Activated T-helper 2 cell treated with anti-CD3 and anti-CD28 coated beads, Interferon-gamma antibody, Interleukin-2, Interleukin-4, amounts not matched to agents 10 μg/mL and 5 μg/mL and 100 μg/mL, durations not matched to agents 14 hours and 24 hours and 36 hours (primary cell): ENCODE results near the gene XKR8. TPM values are rescaled to one million over a fixed set of nuclear protein-coding genes. Genes with fewer than 3 reads are reported as not detected.

Source experiments
- DNase-seq: peaks from one replicate; pipeline ENCODE4 v3.0.0; 2021; ENCODE audit warnings: low spot score
- H3K27ac Mint-ChIP-seq: one replicate; pipeline ENCODE4 v1.8.0; 2021; ENCODE audit warnings: mixed read lengths
- H3K27me3 Mint-ChIP-seq: one replicate; pipeline ENCODE4 v1.8.0; 2021; ENCODE audit warnings: low read depth, mixed read lengths
- H3K36me3 Mint-ChIP-seq: one replicate; pipeline ENCODE4 v1.8.0; 2021; ENCODE audit warnings: low read depth, mixed read lengths
- H3K4me1 Mint-ChIP-seq: one replicate; pipeline ENCODE4 v1.8.0; 2021; ENCODE audit warnings: low read depth, mixed read lengths
- H3K4me3 Mint-ChIP-seq: one replicate; pipeline ENCODE4 v1.8.0; 2021; ENCODE audit warnings: low read depth, mild to moderate bottlenecking, moderate library complexity, mixed read lengths
- H3K9me3 Mint-ChIP-seq: one replicate; pipeline ENCODE4 v1.8.0; 2021; ENCODE audit warnings: mixed read lengths
- intact Hi-C: fragments of 100-400 bp; cut with micrococcal nuclease; formaldehyde crosslinking; loops from one replicate; pipeline ENCODE4 v1.15.1; 2023
- total RNA-seq: library from RNA; stranded (reverse); gene quantifications from 2 replicates; pipeline ENCODE4 v1.2.3, GENCODE V29; 2022

XKR8 gene, protein sequence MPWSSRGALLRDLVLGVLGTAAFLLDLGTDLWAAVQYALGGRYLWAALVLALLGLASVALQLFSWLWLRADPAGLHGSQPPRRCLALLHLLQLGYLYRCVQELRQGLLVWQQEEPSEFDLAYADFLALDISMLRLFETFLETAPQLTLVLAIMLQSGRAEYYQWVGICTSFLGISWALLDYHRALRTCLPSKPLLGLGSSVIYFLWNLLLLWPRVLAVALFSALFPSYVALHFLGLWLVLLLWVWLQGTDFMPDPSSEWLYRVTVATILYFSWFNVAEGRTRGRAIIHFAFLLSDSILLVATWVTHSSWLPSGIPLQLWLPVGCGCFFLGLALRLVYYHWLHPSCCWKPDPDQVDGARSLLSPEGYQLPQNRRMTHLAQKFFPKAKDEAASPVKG
- total RNA-seq: 6.3 and 6.5 TPM in 2 replicates

DNA sequence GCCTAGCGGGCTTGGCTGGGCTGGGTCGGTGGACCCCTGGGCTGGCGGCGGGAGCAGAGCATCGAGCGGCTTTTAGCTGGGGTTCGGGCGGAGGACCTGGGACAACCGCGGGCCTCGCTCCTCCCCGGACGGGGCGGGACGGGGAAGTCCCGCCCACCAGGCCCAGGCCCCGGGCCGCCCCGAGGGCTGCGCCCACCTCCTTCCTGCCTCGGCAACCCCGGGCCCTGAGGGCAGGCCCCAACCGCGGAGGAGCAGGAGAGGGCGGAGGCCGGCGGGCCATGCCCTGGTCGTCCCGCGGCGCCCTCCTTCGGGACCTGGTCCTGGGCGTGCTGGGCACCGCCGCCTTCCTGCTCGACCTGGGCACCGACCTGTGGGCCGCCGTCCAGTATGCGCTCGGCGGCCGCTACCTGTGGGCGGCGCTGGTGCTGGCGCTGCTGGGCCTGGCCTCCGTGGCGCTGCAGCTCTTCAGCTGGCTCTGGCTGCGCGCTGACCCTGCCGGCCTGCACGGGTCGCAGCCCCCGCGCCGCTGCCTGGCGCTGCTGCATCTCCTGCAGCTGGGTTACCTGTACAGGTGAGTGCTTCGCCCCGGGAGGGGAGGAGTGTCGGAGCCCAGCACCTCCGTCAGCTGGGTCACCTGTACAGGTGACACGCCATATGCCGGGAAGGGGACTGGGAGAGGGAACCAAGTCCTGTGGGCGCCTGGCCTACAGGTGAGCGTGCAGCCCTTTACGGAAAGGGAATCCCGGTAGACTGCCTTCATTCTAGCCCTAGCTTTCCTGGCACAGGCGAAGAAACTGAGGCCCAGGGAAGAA lies at the start of gene XKR8:
TSS of gene XKR8 (plus strand) at position 182 of the 812 bp plus-strand sequence. CDS start at position 279, 97 bp downstream.
- H3K27me3 Mint-ChIP-seq: peaks cover 3% of the 10 kb centered on the region
- intact Hi-C loops: no loop called here
- H3K27ac Mint-ChIP-seq: peak within 1 kb of the TSS; percentile 66
- H3K4me1 Mint-ChIP-seq: peaks cover 12% of the 10 kb centered on the region
- H3K9me3 Mint-ChIP-seq: no peaks in the 10 kb centered on the region
- H3K4me3 Mint-ChIP-seq: peak within 1 kb of the TSS; percentile 78
- H3K36me3 Mint-ChIP-seq: peaks cover 2% of the 10 kb centered on the region
- peak; percentile 77 for DNase-seq

DNA sequence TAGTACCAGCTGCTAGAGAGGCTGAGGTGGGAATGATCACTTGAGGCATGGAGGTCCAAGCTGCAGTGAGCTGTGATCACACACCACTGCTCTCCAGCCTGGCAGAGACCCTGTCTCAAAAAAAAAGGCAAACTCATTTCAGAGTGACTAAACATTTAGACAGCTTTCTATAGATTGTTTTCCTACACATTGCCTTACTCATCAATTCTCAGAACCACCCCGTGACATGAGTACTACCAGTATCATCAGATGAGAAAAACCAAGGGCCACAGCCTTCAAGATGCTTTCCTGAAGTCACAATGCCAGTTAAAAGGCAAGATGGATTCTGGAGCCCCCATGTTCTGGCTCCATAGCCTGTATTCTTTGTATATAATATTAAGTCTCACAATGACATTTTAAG lies 47.3 kb upstream of the XKR8 start:
- peaks cover 22% of the 10 kb centered on the region for H3K4me1 Mint-ChIP-seq
- peak overlapping the region; percentile 54 for H3K4me3 Mint-ChIP-seq
- H3K27me3 Mint-ChIP-seq: peaks cover 2% of the 10 kb centered on the region
- peaks cover 46% of the 10 kb centered on the region for H3K36me3 Mint-ChIP-seq
- no peak for DNase-seq
- intact Hi-C loops: loop anchor here (1.0 kb wide), 1 partner anchor 54 kb away; no protein-coding TSS in a partner anchor
- H3K27ac Mint-ChIP-seq: peak overlapping the region; percentile 89
- peaks cover 6% of the 10 kb centered on the region for H3K9me3 Mint-ChIP-seq

DNA sequence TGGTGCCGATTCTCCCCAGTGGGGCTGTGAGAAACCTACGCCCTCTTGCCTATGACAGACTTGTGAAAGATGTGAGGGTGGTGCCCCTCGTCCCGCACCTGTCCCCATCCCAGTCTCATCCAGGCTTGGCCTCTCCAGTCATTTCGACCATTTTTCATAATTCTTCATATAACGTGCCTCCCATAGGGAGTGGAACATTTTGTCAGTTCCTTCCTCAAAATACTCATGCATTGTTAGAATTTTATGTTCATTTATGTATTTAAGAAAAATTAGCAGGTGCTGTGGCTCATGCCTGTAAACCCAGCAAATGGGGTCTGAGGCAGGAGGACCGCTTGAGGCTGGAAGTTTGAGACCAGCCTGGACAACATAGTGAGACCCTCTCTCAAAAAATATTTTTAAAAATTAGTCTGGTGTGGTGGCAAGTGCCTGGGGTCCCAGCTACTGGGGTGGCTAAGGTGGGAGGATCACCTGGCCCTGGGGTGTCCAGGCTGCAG lies 44.6 kb upstream of the XKR8 start:
- H3K27ac Mint-ChIP-seq: peak overlapping the region; percentile 99
- H3K9me3 Mint-ChIP-seq: peaks cover 6% of the 10 kb centered on the region
- DNase-seq: no peak
- intact Hi-C loops: no loop called here
- H3K4me1 Mint-ChIP-seq: peaks cover 21% of the 10 kb centered on the region
- H3K4me3 Mint-ChIP-seq: peak overlapping the region; percentile 100
- peaks cover 11% of the 10 kb centered on the region for H3K27me3 Mint-ChIP-seq
- H3K36me3 Mint-ChIP-seq: peaks cover 29% of the 10 kb centered on the region

DNA sequence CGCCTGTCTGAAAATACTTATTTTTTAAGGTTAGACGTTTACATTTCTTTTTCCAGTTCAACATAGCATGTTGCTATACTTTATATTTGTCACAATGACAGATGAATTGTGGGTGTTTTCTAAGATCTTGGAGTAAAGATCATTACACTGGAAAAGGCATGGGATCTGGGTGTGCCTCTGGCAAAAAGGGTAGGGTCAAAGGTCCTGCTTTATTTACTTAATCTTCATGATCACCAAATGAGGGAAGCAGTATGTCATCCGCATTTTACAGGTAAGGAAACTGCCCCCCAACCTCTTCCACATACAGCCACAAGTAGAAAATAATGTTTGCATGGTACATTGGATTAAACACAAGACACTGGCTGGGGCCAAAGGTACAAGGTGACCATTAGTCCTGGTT lies 37.5 kb upstream of the XKR8 start:
- Mint-ChIP-seq H3K27me3 (peaks cover 15% of the 10 kb centered on the region), H3K4me1 (peaks cover 3% of the 10 kb centered on the region), H3K36me3 (no peaks in the 10 kb centered on the region), H3K9me3 (no peaks in the 10 kb centered on the region), H3K27ac (no peak overlapping the region), H3K4me3 (no peak overlapping the region)
- intact Hi-C loops: no loop called here
- no peak for DNase-seq

DNA sequence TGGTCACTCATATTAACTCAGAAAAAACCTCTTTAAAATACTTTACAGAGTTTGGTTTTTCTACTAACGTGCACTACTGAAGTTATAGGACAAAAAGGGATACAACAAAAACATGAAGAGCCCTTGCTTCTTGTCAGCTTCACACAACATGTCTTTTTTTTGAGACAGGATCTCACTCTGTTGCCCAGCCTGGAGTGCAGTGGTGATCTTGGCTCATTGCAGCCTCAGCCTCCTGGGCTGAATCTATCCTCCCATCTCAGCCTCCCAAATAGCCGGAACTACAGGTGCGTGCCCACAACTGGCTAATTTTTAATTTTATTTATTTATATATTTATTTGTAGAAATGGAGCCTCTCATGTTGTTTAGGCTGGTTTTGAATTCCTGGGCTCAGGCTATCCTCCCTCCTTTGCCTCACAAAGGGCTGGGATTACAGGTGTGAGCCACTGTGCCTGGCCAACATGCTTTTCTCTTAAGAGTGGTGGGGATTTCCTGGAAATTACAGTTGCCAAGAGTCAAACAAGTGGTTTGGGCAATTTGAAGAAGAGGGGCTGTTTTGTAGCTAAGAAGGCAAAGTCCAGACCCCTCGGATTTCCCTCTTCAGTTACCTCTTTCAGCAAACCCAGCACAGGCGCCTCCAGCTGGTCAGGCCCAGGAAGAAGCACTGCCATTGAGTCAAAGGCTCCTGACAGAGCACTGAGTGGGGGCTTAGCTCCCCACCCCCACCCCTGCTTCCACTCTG lies 31.4 kb upstream of the XKR8 start:
- H3K27me3 Mint-ChIP-seq: peaks cover 8% of the 10 kb centered on the region
- H3K4me1 Mint-ChIP-seq: peaks cover 13% of the 10 kb centered on the region
- no peak overlapping the region for H3K4me3 Mint-ChIP-seq
- H3K36me3 Mint-ChIP-seq: no peaks in the 10 kb centered on the region
- H3K9me3 Mint-ChIP-seq: no peaks in the 10 kb centered on the region
- H3K27ac Mint-ChIP-seq: no peak overlapping the region
- no peak for DNase-seq
- intact Hi-C loops: no loop called here

DNA sequence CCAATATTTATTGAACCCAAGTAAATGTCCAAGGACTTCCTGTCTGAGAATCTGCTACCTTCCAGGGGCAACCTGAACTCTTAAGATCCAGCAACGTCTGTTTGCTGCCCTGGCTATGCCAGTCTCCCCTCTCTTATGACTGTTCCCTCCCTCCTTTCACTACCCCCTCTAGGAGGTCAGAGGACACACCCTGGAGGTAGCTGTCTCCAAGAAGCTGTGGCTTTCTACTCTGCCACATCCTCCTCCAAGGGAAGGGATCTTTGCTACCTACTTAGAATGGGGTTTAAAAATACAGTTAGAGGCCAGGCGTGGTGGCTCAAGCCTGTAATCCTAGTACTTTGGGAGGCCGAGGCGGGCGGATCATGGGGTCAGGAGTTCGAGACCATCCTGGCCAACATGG lies 28.6 kb upstream of the XKR8 start:
- Mint-ChIP-seq H3K27ac (no peak overlapping the region), H3K4me3 (no peak overlapping the region), H3K27me3 (peaks cover 17% of the 10 kb centered on the region), H3K36me3 (no peaks in the 10 kb centered on the region), H3K9me3 (no peaks in the 10 kb centered on the region), H3K4me1 (peaks cover 24% of the 10 kb centered on the region)
- intact Hi-C loops: no loop called here
- DNase-seq: no peak

DNA sequence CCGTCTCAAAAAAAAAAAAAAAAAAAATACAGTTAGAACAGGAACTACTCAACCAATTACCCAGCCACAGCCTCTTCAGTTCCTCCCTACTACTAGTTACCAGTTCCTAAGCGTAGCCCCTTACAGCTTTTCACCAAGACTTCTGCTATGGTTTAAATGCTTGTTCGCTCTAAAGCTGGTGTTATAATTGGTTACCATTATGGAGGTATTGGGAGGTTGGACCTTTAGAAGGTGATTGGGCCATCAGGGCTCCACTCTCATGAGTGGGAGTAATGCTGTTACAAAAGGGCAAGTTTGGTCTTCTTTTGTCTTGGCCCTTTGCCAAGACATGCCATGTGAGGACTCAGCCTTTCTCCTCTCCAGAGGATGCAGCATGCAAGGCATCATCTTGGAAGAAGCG lies 28.0 kb upstream of the XKR8 start:
- H3K27me3 Mint-ChIP-seq: peaks cover 16% of the 10 kb centered on the region
- H3K4me1 Mint-ChIP-seq: peaks cover 24% of the 10 kb centered on the region
- H3K36me3 Mint-ChIP-seq: no peaks in the 10 kb centered on the region
- no peak for DNase-seq
- H3K4me3 Mint-ChIP-seq: no peak overlapping the region
- no peak overlapping the region for H3K27ac Mint-ChIP-seq
- no peaks in the 10 kb centered on the region for H3K9me3 Mint-ChIP-seq
- intact Hi-C loops: no loop called here

DNA sequence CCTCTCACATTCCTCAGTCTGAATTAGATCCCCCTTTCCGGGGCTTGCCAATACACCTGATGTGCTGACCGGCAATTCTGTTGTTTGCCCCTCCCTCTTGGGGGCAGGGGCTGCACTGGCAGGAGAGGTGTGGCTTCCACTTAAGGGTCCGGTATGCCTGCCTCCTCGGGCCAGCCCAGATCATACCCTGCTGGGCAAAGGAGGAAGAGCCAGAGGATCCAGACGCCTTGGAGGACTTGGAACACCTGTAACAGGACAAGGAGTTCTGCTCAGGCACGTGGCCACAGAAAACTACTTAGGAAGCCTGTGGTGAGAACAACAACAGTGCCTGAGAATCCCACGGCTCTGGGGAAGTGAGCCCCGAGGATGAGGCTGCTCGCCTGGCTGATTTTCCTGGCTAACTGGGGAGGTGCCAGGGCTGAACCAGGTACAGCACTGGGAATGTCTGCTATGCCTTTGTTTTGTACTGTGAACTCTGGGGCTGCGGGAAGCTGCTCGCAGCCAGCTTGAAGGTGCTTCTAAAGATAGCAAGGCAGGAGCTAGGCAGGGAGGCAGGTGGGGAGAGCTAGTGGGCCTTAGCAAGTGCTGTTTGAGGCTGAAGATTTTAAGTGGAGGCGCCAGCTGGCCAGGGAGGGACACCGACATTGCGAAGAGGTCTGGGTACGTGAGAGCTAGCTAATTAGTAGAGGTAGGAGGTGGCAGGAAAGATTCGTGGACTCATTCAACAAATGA lies 24.8 kb upstream of the XKR8 start, which contains the start of gene SMPDL3B:
TSS of gene SMPDL3B (plus strand) at position 183 of the 732 bp plus-strand sequence. CDS start at position 367, 184 bp downstream.
- no peak within 1 kb of the TSS for H3K27ac Mint-ChIP-seq
- peaks cover 30% of the 10 kb centered on the region for H3K4me1 Mint-ChIP-seq
- peak within 1 kb of the TSS; percentile 19 for H3K4me3 Mint-ChIP-seq
- H3K9me3 Mint-ChIP-seq: no peaks in the 10 kb centered on the region
- intact Hi-C loops: no loop called here
- no peaks in the 10 kb centered on the region for H3K36me3 Mint-ChIP-seq
- DNase-seq: no peak
- H3K27me3 Mint-ChIP-seq: peaks cover 16% of the 10 kb centered on the region

DNA sequence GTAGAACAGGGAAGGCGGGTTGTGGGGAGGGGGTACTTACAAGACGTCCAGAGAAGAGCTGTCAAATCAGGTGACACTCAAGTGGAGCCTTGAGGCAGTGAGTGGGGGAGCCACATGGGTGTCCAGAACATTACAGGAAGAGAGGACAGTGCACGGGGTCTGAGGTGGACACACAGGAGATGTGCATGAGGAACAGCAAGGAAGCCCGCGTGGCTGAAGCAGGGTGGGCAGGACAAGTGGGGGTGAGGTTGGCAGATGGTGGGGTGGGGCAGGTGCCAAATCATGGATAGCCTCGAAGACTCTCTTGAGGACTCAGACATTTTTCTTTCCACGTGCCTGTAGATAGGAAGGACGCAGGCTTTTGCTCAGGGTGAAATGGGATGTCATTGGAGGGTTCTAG lies 24.1 kb upstream of the XKR8 start:
- no peaks in the 10 kb centered on the region for H3K36me3 Mint-ChIP-seq
- peaks cover 16% of the 10 kb centered on the region for H3K27me3 Mint-ChIP-seq
- intact Hi-C loops: no loop called here
- H3K27ac Mint-ChIP-seq: no peak overlapping the region
- no peaks in the 10 kb centered on the region for H3K9me3 Mint-ChIP-seq
- DNase-seq: no peak
- H3K4me3 Mint-ChIP-seq: no peak overlapping the region
- peaks cover 35% of the 10 kb centered on the region for H3K4me1 Mint-ChIP-seq

DNA sequence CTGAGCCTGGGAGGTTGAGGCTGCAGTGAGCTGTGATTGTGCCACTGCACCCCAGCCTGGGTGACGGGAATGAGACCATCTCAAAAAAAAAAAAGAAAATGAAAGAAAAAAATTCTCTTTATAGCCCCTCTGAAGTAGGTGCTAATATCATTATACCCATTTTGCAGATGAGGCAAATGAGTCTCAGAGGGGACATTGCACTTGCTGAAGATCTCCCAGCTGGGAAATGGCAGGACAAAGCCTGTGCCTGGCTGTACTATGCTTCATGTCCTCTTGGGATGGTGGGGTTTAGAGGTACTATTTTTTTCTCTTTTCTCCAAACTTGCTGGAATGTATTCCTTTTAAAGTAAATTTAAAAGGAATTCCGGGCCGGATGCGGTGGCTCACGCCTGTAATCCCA lies 23.4 kb upstream of the XKR8 start:
- Mint-ChIP-seq H3K4me1 (peaks cover 33% of the 10 kb centered on the region), H3K9me3 (no peaks in the 10 kb centered on the region), H3K36me3 (no peaks in the 10 kb centered on the region), H3K27me3 (peaks cover 16% of the 10 kb centered on the region), H3K4me3 (no peak overlapping the region), H3K27ac (no peak overlapping the region)
- DNase-seq: no peak
- intact Hi-C loops: no loop called here

DNA sequence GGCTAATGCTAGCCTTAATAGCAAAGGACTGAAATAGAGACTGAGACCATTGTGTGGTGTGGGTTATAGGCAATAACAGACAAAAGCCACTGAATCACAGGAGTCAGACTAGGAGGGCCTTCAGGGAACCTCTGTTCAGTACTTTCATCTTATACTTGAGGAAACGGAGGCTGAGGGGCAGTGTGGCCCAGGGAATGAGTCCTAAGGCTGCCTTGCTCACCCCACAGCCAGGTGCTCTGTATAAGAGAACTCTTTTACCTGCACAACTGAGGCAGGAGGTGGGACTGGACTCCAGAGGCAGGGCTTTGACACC lies 22.3 kb upstream of the XKR8 start:
- Mint-ChIP-seq H3K36me3 (no peaks in the 10 kb centered on the region), H3K4me1 (peaks cover 27% of the 10 kb centered on the region), H3K4me3 (no peak overlapping the region), H3K27ac (no peak overlapping the region), H3K27me3 (peaks cover 15% of the 10 kb centered on the region), H3K9me3 (no peaks in the 10 kb centered on the region)
- no peak for DNase-seq
- intact Hi-C loops: no loop called here

DNA sequence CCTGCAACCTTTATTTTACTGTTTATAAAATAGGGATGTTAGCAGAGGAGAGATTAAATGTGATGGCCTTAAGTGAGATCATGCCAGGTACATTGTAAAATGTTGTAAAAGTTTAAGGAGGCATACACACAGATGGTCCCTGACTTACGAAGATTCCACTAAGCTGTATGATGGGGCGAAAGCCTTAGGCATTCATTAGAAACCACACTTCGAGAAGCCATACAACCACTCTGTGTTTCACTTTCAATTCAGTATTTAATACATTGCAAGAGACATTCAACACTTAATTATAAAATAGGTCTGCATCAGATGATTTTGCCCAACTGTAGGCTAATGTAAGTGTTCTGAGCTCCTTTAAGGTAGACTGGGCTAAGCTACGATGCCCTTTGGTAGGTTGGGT lies 21.3 kb upstream of the XKR8 start:
- Mint-ChIP-seq H3K36me3 (no peaks in the 10 kb centered on the region), H3K9me3 (no peaks in the 10 kb centered on the region), H3K4me1 (peaks cover 33% of the 10 kb centered on the region), H3K4me3 (no peak overlapping the region), H3K27me3 (peaks cover 13% of the 10 kb centered on the region), H3K27ac (no peak overlapping the region)
- intact Hi-C loops: no loop called here
- DNase-seq: no peak
